Cortex of kidney (tissue), 1 donor: ENCODE results near the gene PARD3.

ENCODE experiments used
- DNase-seq: peaks from one replicate; lab custom pipeline; 2025; lab: John Stamatoyannopoulos, UW

The PARD3 gene

GRCh38 chr10:34206935-34207268 lies 608.2 kb downstream of the PARD3 start:
- no peak for DNase-seq

GRCh38 chr10:34206078-34206934 lies 608.8 kb downstream of the PARD3 start:
- DNase-seq = no peak

- no peak for DNase-seq
Observed at GRCh38 chr10:34205452-34205851, 609.6 kb downstream of the PARD3 start.

- no peak for DNase-seq
Observed at GRCh38 chr10:34203966-34204630, 611.0 kb downstream of the PARD3 start.

GRCh38 chr10:34200355-34200901 lies 614.7 kb downstream of the PARD3 start:
- no peak for DNase-seq

- DNase-seq = no peak
Observed at GRCh38 chr10:34198953-34199352, 616.1 kb downstream of the PARD3 start.

GRCh38 chr10:34196058-34196433 lies 619.0 kb downstream of the PARD3 start:
- no peak for DNase-seq

- no peak for DNase-seq
Observed at GRCh38 chr10:34195364-34196057, 619.6 kb downstream of the PARD3 start.

GRCh38 chr10:34193931-34194626 lies 621.0 kb downstream of the PARD3 start:
- no peak for DNase-seq

GRCh38 chr10:34192646-34193045 lies 622.5 kb downstream of the PARD3 start:
- no peak for DNase-seq

GRCh38 chr10:34191406-34191805 lies 623.7 kb downstream of the PARD3 start:
- DNase-seq = no peak

- DNase-seq = no peak
Observed at GRCh38 chr10:34190580-34190979, 624.5 kb downstream of the PARD3 start.

- DNase-seq = no peak
Observed at GRCh38 chr10:34189830-34190229, 625.3 kb downstream of the PARD3 start.

- DNase-seq = no peak
Observed at GRCh38 chr10:34188221-34188620, 626.9 kb downstream of the PARD3 start.

GRCh38 chr10:34187201-34187600 lies 627.9 kb downstream of the PARD3 start:
- no peak for DNase-seq

- DNase-seq = no peak
Observed at GRCh38 chr10:34186745-34187144, 628.4 kb downstream of the PARD3 start.

- no peak for DNase-seq
Observed at GRCh38 chr10:34185998-34186397, 629.1 kb downstream of the PARD3 start.

- no peak for DNase-seq
Observed at GRCh38 chr10:34184939-34185386, 630.1 kb downstream of the PARD3 start.

GRCh38 chr10:34184397-34184796 lies 630.7 kb downstream of the PARD3 start:
- no peak for DNase-seq

- DNase-seq = no peak
Observed at GRCh38 chr10:34183016-34183796, 631.9 kb downstream of the PARD3 start.
